HG02588 (cell line): ENCODE measurements around the gene EVL.
A peak's percentile ranks its signal among the peaks of the same experiment; 100 is the strongest.
"Not testable (repeated sequence)": the region's sequence is repeated elsewhere in the genome, so short reads cannot be mapped to it uniquely, and the experiment has no call there.

Source experiments
- ATAC-seq: cut with Tn5 transposase; IDR thresholded peaks from one replicate; pipeline ENCODE4 v1.9.1; 2021; ENCODE audit warnings: mild to moderate bottlenecking, moderate library complexity; ENCODE audit not compliant: unreplicated experiment

EVL gene

DNA sequence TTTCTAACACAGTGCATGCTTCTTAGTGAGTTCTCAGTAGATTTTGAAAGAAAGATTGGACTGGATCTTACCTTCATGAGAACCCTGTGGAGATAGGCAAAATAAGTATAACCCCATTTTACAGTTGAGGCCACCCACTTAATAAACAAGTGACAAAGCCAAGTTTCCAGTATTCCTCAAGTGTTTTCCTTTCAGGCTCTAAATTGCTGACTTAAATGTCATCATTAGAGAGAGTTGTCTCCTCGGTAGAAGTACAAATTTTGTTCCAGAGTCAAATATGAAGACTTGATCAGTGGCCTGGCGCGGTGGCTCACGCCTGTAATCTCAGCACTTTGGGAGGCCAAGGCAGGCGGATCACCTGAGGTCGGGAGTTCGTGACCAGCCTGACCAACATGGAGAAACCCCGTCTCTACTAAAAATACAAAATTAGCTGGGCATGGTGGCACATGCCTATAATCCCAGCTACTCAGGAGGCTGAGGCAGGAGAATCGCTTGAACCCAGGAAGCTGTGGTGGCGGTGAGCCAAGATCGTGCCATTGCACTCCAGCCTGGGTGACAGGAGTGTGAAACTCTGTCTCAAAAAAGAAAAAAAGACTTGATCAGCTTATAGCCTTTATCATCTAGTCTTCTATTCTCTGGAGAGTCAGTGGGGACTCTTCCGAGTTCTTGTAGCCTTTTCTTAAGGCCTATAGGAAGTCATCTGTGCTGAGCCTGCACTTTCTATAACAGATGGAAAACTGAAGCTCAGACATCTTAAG, 708 bp upstream of the EVL start:
- not testable (repeated sequence) for ATAC-seq

DNA sequence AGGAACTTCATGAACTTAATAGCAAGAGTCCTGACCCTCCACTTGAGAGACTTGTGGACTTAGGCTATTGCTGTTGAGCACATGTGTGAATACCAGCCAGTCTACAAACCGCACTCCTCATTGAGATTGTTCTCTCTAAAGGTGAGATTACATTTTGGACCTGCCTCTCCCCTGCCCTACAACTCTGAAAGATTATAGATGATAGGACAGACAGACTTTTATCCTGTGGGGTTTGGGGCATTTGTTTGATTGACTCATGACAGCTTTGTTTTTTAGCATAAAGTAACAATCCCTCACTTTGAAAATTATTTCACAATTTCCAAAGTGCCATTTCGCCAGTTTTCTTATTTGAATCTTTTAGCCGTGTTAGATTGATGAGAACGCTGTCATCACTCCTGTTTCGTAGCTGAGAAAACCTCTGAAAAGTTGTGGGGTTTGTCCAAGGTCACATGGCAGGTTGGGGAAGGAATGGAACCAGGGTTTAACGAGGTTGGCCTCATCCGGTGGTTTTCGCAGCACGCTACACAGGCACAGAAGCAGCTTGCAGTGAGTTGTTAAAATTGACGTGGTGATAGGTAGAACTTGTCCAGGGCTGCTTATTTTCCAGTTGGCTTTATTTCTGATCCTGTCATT, 836 bp downstream of the EVL start:
- peak; percentile 47 for ATAC-seq

DNA sequence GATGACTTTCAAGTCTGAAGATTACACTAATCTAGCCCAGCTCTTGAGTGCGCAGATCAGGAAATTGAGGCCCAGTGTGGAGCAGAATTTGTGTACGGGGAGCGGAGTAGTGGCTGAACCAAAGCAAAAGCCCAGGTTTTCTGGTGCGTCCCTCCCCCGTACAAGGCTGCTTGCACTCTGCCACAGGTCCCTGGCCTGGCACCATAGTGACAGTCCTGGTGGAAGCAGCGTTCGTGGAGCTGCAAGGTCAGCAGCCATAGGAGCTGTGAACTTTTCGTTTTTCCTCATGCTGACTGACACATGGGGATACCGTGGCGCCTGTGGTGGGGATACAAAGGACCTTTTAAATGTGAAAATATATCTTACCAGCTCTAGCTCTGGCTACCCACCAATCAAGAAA, 1.7 kb downstream of the EVL start:
- ATAC-seq: no peak

DNA sequence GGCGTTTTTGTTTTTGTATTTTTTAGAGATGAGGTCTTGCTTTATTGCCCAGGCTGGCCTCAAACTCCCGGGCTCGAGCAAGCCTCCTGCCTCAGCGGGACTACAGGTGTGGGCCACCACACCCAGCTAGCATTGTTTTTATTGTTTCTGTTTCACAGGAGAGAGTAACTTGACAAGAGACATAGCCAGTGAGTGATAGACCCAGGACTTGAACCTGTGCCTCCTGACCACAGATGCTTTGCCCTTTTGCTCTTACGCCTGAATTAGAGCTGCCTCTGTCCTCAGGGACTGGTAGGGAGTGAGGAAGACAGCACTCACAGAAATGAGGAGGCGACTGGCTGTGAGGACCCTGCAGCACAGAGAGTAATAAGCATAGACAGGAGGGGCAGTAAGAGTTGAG, 2.3 kb downstream of the EVL start:
- ATAC-seq: no peak

GRCh38 chr14:100067971-100068959, 3.0 kb downstream of the EVL start:
- peak; percentile 29 for ATAC-seq

DNA sequence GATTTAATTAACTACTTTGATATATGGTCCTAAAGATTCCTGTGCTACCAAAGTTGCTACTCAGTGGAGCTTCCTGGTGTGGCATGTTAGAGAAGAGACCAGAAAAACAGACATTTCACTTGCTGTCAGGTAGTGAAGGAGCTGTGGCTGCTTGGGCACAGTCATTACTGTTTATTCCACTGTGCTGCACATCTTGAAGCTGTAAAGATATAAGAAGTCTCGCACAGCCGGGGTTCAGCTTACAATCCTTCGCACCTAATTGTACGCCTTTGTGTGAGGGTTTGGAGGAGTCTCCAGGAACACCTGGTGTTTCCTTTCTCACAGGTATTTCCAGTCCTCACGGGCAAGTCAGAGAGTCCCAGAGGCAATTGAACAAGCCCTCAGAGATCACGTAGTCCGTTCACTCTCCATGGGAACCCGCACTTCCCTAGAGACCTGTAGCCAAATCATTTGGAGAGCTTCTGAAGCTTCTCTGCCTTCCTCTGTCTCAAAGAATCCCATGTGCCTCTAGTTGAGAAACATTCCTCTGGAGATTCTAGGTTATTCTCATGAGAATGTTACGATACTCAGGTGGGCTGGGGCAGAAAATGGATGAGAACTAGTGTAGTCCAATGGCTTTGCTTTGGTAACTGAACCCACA, 4.1 kb downstream of the EVL start:
- no peak for ATAC-seq

- ATAC-seq: no peak
These were observed 5.1 kb downstream of the EVL start for GRCh38 chr14:100070310-100070709.

DNA sequence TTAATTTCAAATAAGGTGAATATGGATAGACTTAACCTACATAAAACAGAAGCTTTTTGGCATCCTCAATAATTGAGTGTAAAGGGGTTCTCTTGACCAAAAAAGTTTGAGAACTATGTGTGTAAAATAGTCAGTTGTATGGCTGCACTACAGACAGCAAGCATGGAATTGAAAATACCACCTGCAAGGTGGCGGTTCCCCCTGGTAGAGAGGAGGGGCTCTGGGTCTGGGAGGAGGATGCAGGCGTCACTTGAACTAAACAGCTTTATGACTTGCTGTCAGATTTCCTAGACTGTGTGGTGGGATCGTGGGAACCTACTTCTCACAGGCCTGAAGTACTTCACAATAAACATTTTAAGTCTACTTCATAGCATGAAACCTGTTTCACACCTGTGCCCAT, 6.3 kb downstream of the EVL start:
- ATAC-seq: no peak

- no peak for ATAC-seq
These were observed 7.6 kb downstream of the EVL start for GRCh38 chr14:100072783-100073346.

DNA sequence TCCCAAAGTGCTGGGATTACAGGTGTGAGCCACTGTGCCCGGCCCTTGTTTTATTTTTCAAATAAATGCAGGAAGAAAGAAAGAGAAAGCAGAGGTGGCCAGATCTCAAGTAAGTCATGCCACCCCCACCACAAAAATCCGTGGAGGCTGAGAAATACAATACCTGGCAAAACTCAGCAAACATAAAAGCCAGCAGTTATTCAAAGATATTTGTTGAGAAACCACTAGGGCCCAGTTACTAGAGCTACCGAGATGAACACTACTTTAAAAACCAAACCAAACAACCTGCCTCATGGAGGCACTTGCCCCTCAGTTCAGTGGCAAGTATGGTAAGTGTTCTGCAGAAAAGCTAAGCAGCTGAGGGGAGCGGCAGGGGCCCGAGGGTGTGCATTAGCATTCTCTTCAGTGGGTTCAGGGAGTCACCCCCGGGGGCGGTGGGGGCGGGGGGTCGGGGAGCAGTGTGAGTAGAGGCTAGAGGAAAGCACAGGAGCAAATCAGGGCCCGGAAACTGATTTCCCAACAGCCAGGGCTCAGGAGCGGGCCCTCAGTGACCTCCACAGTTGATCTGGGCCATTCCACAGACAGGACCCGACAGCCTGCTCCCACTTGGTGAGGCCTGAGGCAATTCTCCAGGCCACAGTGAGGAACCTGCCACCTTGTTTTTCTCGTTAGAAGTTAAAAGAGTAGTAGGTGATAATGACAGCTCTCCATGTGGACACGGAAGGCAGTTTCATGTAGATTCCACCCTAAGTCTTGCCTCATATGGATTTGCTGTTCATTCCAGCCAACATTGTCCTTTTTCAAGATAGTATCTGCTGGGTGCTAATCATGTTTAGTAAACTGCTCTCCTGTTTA, 8.6 kb downstream of the EVL start:
- no peak for ATAC-seq

DNA sequence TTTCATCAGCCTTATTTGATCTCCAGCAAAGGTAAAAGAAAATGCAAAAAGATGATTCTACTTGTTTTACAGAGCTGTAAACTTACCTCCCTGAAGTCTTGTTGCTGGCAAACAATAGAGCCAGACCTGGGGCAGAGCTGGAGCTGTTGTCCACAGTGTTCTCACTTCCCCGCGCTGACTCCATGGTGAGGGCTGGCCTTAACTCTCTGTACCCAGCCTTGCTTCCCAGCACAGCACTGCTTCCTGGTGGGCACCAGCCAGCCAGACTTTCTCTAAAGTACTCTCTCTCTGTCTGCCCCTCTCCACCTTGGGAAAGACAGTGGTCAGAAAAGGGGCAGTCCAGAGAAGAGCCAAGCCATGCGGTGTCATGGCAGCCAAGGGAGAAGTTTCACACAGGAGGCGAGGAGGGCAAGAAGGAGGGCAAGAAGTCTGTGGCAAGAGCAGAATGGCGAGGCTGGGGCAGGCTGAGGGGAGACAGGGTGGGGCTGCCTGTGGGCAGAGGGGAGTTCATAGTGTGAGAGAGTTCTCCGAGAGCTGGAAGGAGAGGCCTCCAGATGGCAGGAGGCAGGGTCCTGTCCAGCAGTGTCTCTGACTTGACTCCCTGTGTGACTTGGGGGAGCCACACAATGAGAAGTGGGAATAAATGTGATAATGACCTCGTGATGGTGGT, 9.3 kb downstream of the EVL start:
- no peak for ATAC-seq

GRCh38 chr14:100075681-100076080, 10.5 kb downstream of the EVL start:
- no peak for ATAC-seq

DNA sequence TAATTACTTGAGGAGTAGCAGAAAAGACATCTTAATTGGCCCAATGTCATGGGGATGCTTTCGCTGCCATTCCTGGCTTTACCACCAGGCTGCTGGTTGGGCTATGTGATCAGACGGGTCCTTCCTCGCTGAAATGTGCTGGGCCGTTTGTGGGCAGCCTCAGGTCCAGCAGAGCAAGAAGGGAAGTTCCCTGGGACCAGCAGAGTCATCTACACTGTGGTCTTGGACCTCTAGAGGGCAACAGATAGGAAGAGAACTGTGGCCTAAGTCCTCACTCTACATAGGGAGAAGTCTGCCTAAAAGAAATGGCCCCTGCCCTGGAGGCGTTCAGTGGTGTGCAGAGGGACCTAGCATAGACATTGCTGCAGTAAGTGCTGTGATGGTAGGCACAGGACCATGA, 10.9 kb downstream of the EVL start:
- ATAC-seq: peak; percentile 51

GRCh38 chr14:100076606-100077005, 11.4 kb downstream of the EVL start:
- ATAC-seq: no peak

DNA sequence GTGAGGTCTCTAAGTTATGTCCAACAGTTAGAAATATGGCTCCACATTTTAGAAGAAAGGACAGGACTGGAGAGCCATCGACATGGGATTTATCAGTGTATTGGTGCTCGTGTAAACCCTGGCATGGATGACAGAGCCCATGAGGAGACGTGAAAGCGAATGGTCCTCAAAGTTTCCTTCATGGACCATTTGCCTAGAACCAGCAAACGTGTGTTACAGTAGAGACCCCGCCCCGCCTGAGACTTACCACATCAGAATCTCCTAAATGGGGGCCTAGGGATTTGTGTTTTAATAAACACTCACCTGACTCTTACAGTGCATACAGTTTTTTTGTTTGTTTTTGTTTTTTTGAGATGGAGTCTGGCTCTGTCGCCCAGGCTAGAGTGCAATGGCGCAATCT, 12.2 kb downstream of the EVL start:
- ATAC-seq: no peak

DNA sequence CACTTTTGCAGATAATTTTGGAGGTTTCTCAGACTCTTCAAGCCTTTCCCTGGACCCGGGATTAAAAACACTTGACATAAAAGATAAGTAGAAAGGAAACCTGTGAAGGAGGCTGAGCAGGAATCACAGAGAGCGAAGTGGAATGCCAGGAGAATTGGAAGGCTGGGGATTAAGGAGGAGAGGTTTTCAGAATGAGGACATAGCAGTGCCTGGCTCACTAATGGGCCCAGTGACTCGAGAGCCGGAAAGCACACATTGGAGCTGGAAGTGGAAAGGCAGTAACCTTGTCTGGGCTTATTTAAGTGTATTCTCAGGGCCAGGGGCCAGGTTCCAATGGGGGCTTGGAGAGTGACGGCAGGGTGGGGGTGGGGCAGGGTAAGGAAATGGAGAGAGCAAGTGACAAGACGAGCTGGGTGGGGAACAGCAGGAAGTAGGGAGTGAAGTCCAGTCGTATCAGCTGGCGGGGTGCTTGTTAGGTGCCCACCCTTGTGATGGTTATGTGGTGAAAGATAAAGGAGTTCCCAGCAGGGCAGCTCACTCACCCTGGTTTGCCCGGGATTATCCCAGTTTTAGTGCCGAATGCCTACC, 13.1 kb downstream of the EVL start:
- no peak for ATAC-seq

- ATAC-seq: no peak
These were observed 13.9 kb downstream of the EVL start for GRCh38 chr14:100078997-100079725.

DNA sequence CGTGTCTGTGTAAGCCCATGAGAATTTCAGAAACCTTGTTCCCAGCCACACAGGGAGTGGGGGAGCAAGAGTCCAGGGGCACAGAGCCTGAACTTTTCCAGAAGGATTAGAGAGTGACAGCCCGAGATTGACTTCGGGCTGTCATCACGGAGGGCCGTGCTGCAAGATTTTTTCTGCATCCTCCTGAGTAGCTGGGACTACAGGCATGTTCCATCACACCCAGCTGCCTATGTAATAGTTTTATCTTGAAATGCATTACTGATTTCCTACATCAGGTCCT, 14.4 kb downstream of the EVL start:
- no peak for ATAC-seq
